Effector memory CD8-positive, alpha-beta T cell (primary cell): Measurements from ENCODE around the gene CRYBG2.
"Not testable (repeated sequence)": the region's sequence is repeated elsewhere in the genome, so short reads cannot be mapped to it uniquely, and the experiment has no call there.

Experiments
- ATAC-seq: fragments of 150-1000 bp; cut with Tn5 transposase; replicated peaks from 2 replicates; pipeline ENCODE4 v1.10.0; 2021; ENCODE audit warnings: mild to moderate bottlenecking, moderate library complexity
- DNase-seq, 3 experiments: peaks; one replicate each; pipeline ENCODE4 v3.0.0; 2021
- H3K27ac Mint-ChIP-seq, 2 donors: one replicate each; pipeline ENCODE4 v1.8.0; 2022; ENCODE audit warnings: mild to moderate bottlenecking in 2 of 2, mixed read lengths in 2 of 2, moderate library complexity in 2 of 2
- H3K27me3 Mint-ChIP-seq, 2 donors: one replicate each; pipeline ENCODE4 v1.8.0; 2022; ENCODE audit warnings: mixed read lengths in 2 of 2
- H3K36me3 Mint-ChIP-seq: one replicate; pipeline ENCODE4 v1.8.0; 2022; ENCODE audit warnings: mild to moderate bottlenecking, moderate library complexity, mixed read lengths; ENCODE audit not compliant: insufficient read depth
- H3K4me1 Mint-ChIP-seq, 2 donors: one replicate each; pipeline ENCODE4 v1.8.0; 2022; ENCODE audit warnings: low read depth in 2 of 2, mixed read lengths in 2 of 2
- H3K4me3 Mint-ChIP-seq, 2 donors: one replicate each; pipeline ENCODE4 v1.8.0; 2022; ENCODE audit warnings: mild to moderate bottlenecking in 2 of 2, mixed read lengths in 2 of 2, moderate library complexity in 2 of 2
- H3K9me3 Mint-ChIP-seq, 2 donors: one replicate each; pipeline ENCODE4 v1.8.0; 2022; ENCODE audit warnings: mixed read lengths in 2 of 2

CRYBG2 gene

DNA sequence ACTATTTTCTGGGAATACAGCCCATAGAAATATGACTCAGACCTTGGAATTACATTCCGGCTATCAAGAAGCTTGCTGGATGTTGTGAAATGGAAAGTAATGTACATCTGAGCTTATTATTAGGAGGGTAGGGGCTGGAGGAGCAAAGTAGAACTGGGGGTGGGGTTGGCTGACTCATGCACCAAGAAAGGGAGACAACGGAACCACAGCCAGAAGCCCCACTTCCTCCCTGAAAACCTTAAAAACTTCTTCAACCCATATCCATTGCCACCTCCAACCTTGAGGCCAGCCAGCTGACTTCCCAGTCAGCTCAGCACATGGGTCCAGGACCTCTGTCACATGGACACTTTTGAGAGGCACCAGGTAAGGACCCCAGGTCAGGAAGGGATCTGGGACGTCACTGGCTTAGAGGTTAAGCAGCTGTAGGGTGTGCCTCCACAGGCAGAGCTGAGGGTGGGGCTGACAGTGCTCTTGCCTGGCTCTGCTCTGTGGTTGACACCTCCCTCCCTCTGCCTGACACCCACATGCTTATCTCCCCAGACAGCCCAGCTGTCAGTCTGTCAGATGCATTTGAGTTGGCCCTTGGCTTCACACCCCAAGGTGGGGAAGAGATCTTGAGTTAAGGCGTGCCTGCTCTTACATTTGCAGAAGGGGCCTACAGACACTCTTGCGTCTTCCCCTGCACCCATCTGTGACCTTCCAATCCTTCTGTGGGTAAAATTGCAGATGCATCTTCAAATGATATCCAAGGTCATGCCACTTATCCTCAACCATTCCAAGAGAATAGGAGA is 24.4 kb upstream of the CRYBG2 start:
- H3K4me3 Mint-ChIP-seq: peak overlapping the region; percentile 74 to 82
- ATAC-seq (peak; percentile 93), DNase-seq (peak; percentile 82 to 86 (median 83))
- no peaks in the 10 kb centered on the region for H3K27me3 Mint-ChIP-seq
- H3K9me3 Mint-ChIP-seq: no peaks in the 10 kb centered on the region
- peaks cover 55 to 69% of the 10 kb centered on the region in 2 donors for H3K4me1 Mint-ChIP-seq
- H3K27ac Mint-ChIP-seq: peak overlapping the region; percentile 86 to 96
- peaks cover 8% of the 10 kb centered on the region for H3K36me3 Mint-ChIP-seq

DNA sequence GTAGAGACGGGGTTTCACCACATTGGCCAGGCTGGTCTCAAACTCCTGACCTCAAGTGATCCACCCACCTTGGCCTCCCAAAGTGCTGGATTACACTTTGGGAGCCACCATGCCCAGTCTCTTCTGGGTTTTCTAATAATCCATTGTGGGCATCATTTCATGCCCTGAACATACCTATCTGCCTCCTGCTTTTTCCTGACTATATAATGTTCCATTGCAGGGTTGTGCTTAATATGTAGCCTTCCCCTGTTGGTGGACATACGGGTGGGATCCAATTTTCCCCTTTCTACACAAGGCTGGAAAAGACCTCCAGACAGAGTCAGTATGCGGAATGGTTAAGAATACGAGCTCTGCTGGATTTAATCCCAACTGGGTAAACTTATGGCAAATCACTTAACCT is 22.1 kb upstream of the CRYBG2 start:
- Mint-ChIP-seq H3K27ac (no peak overlapping the region), H3K4me1 (peaks cover 71 to 78% of the 10 kb centered on the region in 2 donors), H3K36me3 (peaks cover 8% of the 10 kb centered on the region), H3K4me3 (peak overlapping the region; percentile 55 to 84), H3K9me3 (no peaks in the 10 kb centered on the region), H3K27me3 (no peaks in the 10 kb centered on the region)
- DNase-seq (no peak), ATAC-seq (no peak)

DNA sequence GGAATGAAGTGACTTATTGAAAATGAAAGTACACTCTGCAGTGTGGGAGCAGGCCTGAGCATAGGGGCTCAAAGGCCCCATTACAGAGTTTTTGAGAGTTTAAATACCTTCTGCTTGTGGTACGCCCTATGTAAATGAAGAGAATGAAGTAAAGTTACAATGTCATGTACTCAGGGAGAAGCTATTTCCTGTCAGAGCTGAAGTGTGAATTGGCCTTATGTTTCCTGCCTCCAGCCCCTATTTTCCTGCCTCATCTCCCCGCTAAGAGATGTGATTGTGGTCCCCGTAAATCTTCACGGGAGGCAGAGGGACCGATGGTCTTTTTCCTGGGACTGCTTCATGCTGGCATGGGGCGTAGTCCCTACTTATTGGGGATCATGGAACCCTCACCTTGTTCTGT is 21.2 kb upstream of the CRYBG2 start:
- H3K9me3 Mint-ChIP-seq: no peaks in the 10 kb centered on the region
- no peaks in the 10 kb centered on the region for H3K27me3 Mint-ChIP-seq
- H3K36me3 Mint-ChIP-seq: peaks cover 8% of the 10 kb centered on the region
- H3K4me1 Mint-ChIP-seq: peaks cover 78 to 85% of the 10 kb centered on the region in 2 donors
- peak overlapping the region; percentile 76 to 84 for H3K4me3 Mint-ChIP-seq
- DNase-seq (no peak), ATAC-seq (no peak)
- H3K27ac Mint-ChIP-seq: peak overlapping the region in 1 of 2 donors; percentile 41

DNA sequence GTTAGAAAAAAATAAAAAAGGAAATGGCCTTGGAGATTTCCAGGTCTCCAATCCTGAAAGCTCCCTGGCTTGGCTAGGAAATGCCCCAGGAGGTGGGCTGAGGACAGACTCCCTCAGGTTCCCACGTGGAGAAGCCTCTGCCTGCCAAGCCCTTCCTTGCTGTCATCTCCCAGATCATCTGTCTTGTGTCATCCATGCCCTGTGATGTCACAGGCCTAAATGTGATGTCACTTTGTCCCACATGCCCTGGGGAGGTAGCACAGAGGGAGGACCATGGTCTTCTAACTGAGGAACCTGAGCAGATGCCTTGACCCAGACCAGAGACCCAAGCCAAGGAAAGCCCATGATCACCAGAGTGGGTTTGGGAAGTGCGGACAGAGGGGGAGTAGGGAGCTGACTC is 20.4 kb upstream of the CRYBG2 start:
- Mint-ChIP-seq H3K27ac (peak overlapping the region; percentile 69 to 82), H3K4me3 (peak overlapping the region; percentile 76 to 84), H3K4me1 (peaks cover 80 to 87% of the 10 kb centered on the region in 2 donors)
- DNase-seq, H3K27me3 Mint-ChIP-seq, ATAC-seq, H3K36me3 Mint-ChIP-seq, H3K9me3 Mint-ChIP-seq: not testable (repeated sequence)

DNA sequence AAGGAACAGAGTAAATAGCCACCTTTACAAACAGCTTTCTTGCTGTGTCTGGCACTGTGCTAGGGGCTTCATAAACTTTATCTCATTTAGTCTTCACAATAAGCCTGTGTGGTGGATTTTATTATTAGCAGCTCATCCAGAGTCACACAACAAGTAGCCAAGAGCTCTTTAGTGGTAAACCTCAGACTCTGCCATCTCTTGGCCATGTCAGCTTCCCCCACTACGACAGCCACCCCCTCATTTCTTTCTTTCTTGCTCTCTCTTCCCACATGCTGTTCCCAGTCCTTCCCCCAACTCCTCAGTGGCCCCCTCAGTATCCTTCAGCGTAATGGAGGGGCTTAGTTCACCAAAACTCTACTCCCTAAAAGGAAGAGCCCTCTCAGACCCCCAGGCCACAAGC is 19.9 kb upstream of the CRYBG2 start:
- peak overlapping the region; percentile 69 to 82 for H3K27ac Mint-ChIP-seq

DNA sequence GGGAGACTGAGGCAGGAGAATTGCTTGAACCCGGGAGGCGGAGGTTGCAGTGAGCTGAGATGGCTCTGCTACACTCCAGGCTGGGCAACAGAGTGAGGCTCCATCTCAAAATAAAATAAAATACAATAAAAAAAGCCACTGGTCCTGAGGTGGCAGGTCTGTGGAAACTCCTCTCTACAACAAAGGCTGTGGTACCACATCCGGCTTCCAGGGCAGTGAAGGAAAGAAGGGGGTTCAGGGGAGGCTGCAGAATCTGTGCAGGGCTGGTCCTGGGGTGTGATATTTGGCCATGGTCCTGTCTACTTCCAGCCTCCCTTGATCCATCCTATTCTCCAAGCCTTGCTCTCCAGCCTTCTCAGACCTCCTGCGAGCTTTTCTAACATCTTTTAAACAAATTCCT is 19.4 kb upstream of the CRYBG2 start:
- Mint-ChIP-seq H3K9me3 (no peaks in the 10 kb centered on the region), H3K4me3 (peak overlapping the region; percentile 76 to 84), H3K36me3 (peaks cover 4% of the 10 kb centered on the region), H3K27me3 (no peaks in the 10 kb centered on the region), H3K4me1 (peaks cover 73 to 80% of the 10 kb centered on the region in 2 donors), H3K27ac (peak overlapping the region; percentile 1 to 69)
- ATAC-seq: peak; percentile 44
- peak; percentile 21 to 30 (median 28) for DNase-seq

More for the DNA sequence above, 19.9 kb upstream of the CRYBG2 start:
- DNase-seq (no peak), ATAC-seq (no peak)
- Mint-ChIP-seq H3K4me3 (peak overlapping the region; percentile 76 to 84), H3K36me3 (peaks cover 8% of the 10 kb centered on the region), H3K4me1 (peaks cover 77 to 81% of the 10 kb centered on the region in 2 donors), H3K27me3 (no peaks in the 10 kb centered on the region), H3K9me3 (no peaks in the 10 kb centered on the region)

DNA sequence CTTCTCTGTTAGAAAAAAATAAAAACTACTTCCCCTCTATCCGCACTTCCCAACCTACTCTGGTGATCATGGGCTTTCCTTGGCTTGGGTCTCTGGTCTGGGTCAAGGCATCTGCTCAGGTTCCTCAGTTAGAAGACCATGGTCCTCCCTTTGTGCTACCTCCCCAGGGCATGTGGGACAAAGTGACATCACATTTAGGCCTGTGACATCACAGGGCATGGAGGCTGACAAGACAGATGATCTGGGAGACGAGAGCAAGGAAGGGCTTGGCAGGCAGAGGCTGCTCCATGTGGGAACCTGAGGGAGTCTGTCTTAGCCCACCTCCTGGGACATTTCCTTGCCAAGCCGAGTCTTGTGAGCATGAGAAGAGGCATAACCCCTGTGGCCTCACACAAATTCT is 18.7 kb upstream of the CRYBG2 start, which contains the start of gene ZNF683:
TSS of gene ZNF683 (minus strand) at position 140 of the 400 bp plus-strand sequence. CDS start 4,179 bp downstream, outside the sequence.
- H3K27ac Mint-ChIP-seq: peak within 1 kb of the TSS; percentile 53 to 69
- H3K36me3 Mint-ChIP-seq, H3K27me3 Mint-ChIP-seq, ATAC-seq, DNase-seq, H3K9me3 Mint-ChIP-seq: not testable (repeated sequence)
- peak within 1 kb of the TSS; percentile 76 to 84 for H3K4me3 Mint-ChIP-seq
- H3K4me1 Mint-ChIP-seq: peaks cover 71 to 81% of the 10 kb centered on the region in 2 donors

DNA sequence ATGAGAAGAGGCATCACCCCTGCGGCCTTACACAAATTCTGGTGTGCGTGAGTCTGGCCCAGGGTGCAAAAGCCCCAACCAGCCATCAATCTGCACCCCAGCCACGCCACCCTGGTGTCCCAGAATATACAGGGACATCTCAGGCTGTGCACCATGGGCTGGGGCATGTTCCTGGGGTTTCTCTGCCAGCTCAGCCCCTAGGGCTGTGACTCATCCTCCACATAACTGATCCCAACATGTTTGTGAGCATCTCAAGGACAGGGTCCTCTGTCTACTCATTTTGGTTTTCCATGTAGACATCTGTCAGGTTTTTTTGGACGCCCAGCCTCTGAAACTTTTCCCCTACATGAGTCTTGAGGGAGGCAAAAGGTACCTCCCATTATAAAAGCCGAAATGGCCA is 18.1 kb upstream of the CRYBG2 start:
- Mint-ChIP-seq H3K4me1 (peaks cover 71 to 76% of the 10 kb centered on the region in 2 donors), H3K36me3 (peaks cover 5% of the 10 kb centered on the region), H3K9me3 (no peaks in the 10 kb centered on the region), H3K27ac (peak overlapping the region in 1 of 2 donors; percentile 3), H3K27me3 (peaks cover 0 to 6% of the 10 kb centered on the region in 2 donors), H3K4me3 (peak overlapping the region; percentile 76 to 84)
- no peak for ATAC-seq
- no peak for DNase-seq

DNA sequence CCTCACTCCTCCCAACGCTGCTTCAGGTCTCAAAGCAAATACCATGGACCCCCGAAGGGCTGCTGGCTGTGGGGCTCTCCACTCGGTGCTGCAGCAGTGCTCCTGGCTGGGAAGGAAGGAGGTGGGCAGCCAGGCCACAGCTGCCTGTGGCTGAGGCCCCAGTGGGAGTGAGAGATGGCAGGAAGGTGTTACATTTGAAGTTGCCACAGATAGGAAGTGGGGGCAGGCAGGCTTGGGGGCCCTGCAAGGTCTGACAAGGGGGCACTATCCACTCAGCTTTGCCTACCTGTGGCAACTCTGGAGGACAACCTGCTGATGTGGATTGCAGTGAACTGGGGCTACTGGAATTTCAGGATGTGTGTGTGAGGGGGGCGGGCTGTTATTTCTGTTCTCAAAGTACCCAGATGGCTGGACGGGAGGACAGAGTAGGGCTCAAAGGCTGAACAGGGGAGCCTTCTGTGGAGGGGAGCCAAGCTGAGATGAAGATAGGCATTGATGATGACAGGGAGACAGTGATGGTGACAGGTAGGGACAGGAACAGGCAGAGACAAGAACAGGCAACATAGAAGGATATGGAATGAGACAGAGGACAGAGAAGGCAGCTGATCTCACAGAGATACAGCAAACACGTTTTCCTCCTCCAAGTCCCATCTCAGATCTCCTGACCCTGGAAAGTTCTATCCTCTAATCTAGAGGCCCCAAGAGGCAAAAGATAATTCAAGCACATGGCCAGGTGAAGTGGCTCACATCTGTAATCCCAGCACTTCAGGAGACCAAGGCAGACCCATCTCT is 16.9 kb upstream of the CRYBG2 start:
- peaks cover 63% of the 10 kb centered on the region in 2 donors for H3K4me1 Mint-ChIP-seq
- ATAC-seq: peak; percentile 59
- peaks cover 16% of the 10 kb centered on the region for H3K36me3 Mint-ChIP-seq
- peak in 2 of 3 experiments; percentile 17 to 18 for DNase-seq
- H3K9me3 Mint-ChIP-seq: no peaks in the 10 kb centered on the region
- H3K27me3 Mint-ChIP-seq: peaks cover 0 to 9% of the 10 kb centered on the region in 2 donors
- peak overlapping the region; percentile 76 to 84 for H3K4me3 Mint-ChIP-seq
- peak overlapping the region; percentile 68 to 85 for H3K27ac Mint-ChIP-seq

DNA sequence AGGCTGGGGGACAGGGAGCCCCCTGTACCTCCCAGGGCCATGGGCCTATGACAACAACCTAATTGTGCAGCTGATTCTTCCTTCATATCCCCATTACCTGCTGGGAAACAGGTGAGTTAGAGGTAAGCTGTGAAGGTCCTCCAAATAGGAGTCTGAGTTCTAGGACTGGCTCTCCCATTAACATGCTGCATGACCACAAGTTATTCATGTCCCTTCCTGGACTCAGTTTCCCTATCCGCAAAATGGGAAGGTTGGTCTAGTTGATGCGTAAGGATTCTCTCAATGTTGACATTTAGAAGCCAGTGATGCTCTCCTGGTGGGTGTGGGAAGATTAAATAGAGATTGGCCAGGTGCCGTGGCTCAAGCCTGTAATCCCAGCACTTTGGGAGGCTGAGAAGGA is 14.6 kb upstream of the CRYBG2 start:
- ATAC-seq: no peak
- peaks cover 50 to 57% of the 10 kb centered on the region in 2 donors for H3K4me1 Mint-ChIP-seq
- peaks cover 10 to 26% of the 10 kb centered on the region in 2 donors for H3K27me3 Mint-ChIP-seq
- peak overlapping the region; percentile 33 to 64 for H3K4me3 Mint-ChIP-seq
- H3K27ac Mint-ChIP-seq: no peak overlapping the region
- no peak for DNase-seq
- H3K9me3 Mint-ChIP-seq: no peaks in the 10 kb centered on the region
- H3K36me3 Mint-ChIP-seq: peaks cover 33% of the 10 kb centered on the region

DNA sequence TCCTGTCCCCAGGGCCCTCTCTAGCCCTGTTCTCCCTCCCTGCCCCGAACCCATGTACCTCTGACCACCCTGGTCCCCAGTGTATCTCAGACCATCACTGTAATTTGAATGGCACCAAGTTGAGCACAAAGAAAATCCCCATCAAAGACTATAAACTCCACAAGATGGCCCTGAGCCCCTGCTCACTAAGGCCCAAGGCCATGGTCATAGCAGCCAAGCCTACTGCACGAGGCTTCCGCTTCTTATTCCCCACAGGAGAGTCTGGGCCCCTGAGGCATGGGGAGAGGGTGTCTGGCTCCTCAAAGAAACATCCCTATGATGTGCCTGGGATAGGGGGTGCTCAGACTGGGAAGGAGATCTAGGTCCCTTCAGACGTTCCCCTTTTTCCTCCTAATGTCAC is 14.1 kb upstream of the CRYBG2 start:
- Mint-ChIP-seq H3K27ac (no peak overlapping the region), H3K9me3 (no peaks in the 10 kb centered on the region), H3K36me3 (peaks cover 33% of the 10 kb centered on the region)

DNA sequence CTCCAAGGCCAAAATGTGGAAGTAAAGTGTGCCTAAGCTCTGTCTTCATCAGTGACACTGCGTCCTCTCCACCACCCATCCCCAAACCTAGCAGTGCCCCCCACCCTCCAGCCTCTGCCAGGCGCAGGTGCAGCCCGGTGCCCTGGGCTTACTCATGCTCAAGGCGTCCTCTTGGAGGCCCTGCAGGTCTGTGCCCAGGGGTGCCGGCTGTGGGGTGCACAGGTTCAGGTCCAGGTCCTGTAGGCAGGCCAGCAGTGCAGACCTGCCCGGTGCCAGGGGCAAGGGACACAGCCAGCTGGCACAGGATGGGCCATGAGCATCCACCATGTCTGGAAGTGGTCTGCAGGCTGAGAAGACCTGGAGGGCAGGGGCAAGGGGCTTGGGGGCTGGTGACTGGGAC is 13.5 kb upstream of the CRYBG2 start:
- Mint-ChIP-seq H3K4me1 (peaks cover 45 to 53% of the 10 kb centered on the region in 2 donors), H3K9me3 (no peaks in the 10 kb centered on the region), H3K4me3 (peak overlapping the region in 1 of 2 donors; percentile 64), H3K27ac (no peak overlapping the region), H3K36me3 (peaks cover 33% of the 10 kb centered on the region), H3K27me3 (peaks cover 11 to 36% of the 10 kb centered on the region in 2 donors)
- ATAC-seq (no peak), DNase-seq (no peak)

More for the DNA sequence above, 14.1 kb upstream of the CRYBG2 start:
- no peak for ATAC-seq
- Mint-ChIP-seq H3K27me3 (peaks cover 10 to 31% of the 10 kb centered on the region in 2 donors), H3K4me1 (peaks cover 50 to 57% of the 10 kb centered on the region in 2 donors), H3K4me3 (peak overlapping the region; percentile 33 to 64)
- DNase-seq: no peak

DNA sequence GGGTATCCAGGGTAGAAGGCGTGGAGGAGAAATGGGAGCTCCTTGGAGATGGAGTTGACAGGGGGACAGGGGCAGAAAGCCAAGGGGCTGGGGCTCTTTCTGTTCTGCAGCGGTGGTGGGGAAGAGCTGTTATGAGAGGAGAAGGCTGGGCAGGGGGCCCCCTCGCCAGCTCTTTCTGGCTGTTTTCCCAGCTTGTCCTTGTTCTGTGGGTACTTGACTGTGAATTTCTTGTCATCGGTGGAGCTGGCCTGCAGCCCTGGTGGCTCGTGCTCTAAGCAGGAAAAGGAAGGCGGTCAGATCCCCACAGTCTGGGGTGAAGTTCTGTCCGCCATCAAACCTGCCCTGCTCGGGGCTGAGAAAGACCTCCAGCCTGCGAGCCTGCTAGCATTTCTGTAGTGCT is 11.0 kb upstream of the CRYBG2 start:
- H3K9me3 Mint-ChIP-seq: no peaks in the 10 kb centered on the region
- no peak for ATAC-seq
- H3K4me1 Mint-ChIP-seq: peaks cover 41 to 46% of the 10 kb centered on the region in 2 donors
- H3K27me3 Mint-ChIP-seq: peaks cover 30 to 61% of the 10 kb centered on the region in 2 donors
- H3K27ac Mint-ChIP-seq: peak overlapping the region in 1 of 2 donors; percentile 75
- peaks cover 38% of the 10 kb centered on the region for H3K36me3 Mint-ChIP-seq
- peak overlapping the region; percentile 25 to 43 for H3K4me3 Mint-ChIP-seq
- no peak for DNase-seq
